Cardiac septum (tissue), 1 donor: Measurements from ENCODE around the gene SUSD4. TPM values are rescaled to one million over a fixed set of nuclear protein-coding genes. Genes with fewer than 3 reads are reported as not detected.

Experiments
- DNase-seq: peaks from one replicate; pipeline ENCODE4 v3.0.0-alpha.2; 2020; ENCODE audit warnings: low spot score
- intact Hi-C: fragments of 100-400 bp; cut with DNase I; formaldehyde crosslinking; loops from one replicate; pipeline ENCODE4 v1.14.0; 2022
- total RNA-seq: library from RNA; stranded (reverse); fragmentation: NEBNext Ultra II Directional; extraction: Animal tissue kit (Norgen Biotek cat#: 25700); gene quantifications from one replicate; pipeline ENCODE4 v1.2.1, GENCODE V29; 2021
- donor health status: DM: no; HTN: no; CAD: no.

The SUSD4 gene
- total RNA-seq, 1 donor from 2014 or later: 6.4 TPM

DNA sequence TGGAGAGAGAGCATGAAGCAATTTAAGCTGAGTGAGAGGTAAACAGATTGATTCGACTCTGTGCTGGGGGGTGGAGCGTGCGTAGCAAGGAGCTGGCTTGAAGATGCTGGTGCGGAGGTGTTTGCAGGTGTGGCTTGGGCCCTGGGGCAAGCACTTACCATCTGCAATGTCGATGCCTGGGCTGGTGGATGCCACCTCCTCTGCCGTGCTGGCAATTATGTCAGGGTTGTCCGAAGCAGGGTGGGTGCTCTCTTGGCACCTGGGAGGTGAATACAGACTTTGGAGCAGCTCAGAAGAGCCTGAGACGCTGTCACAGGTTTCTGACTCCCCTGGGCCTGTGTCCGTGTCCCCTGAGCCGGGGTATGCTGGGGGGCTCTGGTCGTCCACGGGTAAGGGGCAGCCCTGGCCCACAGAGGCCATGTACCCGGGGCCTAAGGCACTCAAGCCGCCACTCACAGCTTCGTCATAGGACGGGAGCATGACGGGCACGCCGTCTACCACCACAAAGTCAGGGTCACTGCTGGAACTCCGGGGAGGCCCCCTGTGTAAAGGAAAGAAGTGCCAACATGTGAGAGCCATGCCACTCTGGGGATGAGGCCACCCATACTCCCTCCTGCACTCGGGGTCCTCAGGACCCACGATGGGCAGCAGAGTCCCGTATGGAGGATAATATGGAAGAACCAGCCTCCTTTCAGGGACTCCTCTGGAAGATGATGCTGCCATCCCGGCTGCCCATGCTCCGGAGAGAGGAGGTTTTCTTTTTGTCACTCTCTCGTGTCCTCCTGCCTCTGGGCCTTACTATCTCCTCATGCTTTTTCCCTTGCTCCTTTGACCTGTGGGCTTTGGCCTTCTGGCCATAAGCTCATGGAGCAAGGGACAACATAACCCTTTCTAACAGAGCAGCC is 140.6 kb downstream of the SUSD4 start:
- intact Hi-C loops: no loop called here

DNA sequence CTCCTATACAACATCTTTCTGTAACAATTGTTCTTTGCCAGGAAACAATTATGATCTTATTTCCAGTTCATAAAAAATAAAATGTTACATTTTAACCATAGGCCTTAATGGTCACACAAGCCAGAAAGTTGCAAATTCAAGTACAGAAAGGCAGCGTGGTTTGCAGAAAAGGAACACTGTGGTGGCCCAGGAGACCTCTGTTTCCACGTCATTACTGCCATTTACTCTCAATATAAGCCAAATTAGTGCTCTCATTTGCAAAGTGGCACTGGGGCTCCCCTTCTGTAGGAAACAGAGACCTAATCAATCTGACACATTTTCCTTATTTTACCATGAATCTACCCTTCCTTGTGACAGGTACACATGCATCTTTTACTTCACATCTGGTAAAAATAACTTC is 141.6 kb downstream of the SUSD4 start:
- DNase-seq: peak; percentile 22
- intact Hi-C loops: no loop called here

More for the DNA sequence above, 140.6 kb downstream of the SUSD4 start:
- peak; percentile 62 for DNase-seq

DNA sequence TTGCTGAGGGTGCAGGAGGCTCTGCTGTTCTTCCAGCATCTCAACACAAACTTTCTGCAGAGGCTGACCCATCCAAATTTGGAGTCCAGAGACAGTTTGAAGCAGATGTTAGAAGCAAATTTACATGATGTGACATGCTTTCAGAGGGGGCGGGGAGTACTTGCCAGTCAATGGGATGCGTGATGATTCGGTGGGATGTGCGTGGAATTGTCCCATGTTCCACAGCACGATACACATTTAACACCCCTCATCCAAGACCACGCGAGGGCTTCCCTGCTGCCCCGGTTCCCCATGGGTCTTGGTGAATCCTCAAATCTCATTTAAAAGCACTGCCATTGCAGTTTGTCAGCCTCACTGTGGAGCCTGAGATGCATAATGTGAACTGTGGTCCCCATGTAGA is 142.3 kb downstream of the SUSD4 start:
- DNase-seq: peak; percentile 27
- intact Hi-C loops: no loop called here

DNA sequence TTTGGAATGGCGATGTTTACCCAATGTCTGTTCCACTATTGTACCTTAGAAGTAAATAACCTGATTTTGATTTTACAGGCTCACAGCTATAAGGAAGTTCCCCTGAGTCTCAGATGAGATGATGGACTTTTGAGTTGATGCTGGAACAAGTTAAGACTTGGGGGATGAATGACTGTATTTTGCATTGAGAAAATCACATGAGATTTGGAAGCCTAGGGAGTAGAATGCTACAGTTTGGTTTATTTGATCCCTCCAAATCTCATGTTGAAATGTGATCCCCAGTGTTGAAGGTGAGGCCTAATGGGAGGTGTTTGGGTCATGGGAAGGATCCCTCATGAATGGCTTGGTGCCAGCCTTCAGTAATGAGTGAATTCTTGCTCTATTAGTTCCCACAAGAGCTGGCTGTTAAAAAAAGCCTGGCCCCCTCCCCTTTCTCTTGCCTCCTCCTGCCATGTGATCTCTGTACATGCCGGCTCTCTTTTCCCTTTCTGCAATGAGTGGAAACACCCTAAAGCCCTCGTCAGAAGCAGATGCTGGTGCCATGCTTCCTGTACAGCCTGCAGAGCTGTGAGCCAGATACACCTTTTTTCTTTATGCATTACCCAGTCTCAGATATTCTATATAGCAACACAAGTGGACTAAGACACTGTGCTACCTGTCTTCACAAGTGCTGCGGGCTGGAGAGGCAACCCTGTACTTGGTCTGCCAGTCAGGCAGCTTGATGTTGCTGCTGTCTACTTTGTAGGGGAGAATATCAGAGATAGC is 143.9 kb downstream of the SUSD4 start:
- intact Hi-C loops: no loop called here
- DNase-seq: peak; percentile 7

DNA sequence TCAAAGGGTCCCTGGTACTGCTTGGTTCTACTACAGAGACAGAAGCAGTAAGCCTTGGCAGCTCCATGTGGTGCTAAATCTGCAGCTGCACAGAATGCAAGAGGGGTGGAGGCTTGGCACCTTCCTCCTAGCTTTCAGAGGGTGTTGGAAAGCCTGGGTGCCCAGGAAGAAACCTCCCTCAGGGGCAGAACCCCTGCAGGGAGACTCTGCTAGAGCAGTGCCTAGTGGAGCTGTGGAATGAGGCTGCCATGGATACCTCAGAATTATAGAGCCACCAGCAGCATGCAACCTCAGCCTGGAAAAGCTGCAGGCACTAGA is 144.7 kb downstream of the SUSD4 start:
- peak; percentile 46 for DNase-seq
- intact Hi-C loops: no loop called here

DNA sequence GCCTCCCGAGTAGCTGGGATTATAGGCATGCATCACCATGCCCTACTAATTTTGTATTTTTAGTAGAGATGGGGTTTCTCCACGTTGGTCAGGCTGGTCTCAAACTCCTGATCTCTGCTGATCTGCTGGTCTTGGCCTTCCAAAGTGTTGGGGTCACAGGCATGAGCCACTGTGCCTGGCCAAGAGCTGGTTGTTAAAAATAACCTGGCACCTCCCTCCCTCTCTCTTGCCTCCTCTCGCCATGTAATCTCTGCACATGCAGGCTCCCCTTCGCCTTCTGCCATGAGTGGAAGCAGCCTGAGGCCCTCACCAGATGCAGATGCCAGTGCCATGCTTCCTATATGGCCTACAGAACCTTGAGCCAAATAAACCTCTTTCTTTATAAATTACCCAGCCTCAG is 146.2 kb downstream of the SUSD4 start:
- DNase-seq: peak; percentile 20
- intact Hi-C loops: no loop called here

DNA sequence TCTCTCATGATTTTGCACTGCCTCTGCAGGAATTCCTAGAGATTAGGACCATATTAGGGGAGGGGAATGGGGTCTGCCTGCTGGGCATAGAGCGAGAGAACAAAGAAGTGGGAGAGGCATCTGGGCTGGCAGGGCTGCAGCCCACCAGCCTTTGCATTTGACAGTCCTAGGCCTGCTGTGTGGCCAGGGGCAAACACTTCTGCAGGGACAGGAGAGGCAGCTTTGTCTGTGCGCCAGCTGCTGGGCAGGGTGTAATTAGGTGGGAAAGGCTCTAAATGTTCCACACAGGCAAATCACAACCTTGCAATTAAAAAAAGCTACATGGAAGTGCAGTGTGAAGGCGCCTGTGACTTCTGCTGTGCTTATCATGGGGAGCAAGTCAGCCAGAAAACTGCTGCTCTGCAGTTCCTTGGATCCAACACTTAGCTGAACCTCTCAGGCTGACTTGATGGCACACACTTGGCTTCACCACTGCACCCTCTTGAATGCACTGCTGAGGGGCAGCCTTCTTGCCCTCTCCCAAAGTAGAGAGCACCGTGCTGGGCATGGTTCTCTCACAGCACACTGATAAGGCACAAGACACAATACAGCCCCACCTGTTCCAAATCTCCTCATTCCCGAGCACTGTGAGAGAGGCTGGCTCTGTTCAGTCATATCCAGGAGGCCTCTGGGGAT is 147.3 kb downstream of the SUSD4 start:
- intact Hi-C loops: no loop called here
- DNase-seq: peak; percentile 50

DNA sequence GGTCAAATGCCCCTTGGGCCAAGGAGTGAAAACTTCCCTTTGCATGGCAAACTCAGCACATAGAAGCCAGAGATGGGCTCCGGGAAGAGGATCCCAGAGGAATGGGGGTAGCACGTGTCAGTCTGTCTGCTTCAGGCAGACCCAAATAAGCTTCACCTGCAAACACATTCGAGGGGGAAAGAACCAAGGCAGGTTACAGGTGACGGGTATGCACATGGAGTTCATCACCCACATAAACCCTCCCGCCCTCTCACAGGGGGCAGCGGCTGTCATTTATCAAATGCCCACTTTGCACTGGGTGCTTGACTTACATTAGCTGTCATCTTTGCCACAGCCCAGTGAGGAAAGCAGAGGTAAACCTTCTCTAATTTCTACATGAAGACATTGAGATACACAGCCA is 147.9 kb downstream of the SUSD4 start:
- intact Hi-C loops: no loop called here

DNA sequence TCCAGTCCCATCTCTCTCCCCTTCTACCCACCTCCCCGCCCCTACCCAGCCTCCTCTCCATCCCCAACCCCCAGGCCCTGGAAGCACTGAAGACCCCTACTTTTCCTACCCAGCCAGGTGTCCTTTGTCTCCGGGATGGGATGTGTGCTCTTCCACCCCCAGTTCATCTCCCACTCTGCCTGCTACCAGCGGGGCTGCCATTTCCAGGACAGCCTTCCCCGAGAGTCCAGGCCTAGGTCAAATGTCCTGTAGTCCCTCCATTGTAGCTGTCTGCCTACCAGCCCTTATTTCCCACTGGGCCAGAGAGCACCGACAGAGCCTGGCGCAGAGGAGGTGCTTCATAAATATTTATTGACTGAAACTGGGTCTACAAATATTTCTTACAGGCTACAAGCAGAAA is 148.9 kb downstream of the SUSD4 start:
- intact Hi-C loops: no loop called here
- DNase-seq: no peak

More for the DNA sequence above, 147.9 kb downstream of the SUSD4 start:
- peak; percentile 60 for DNase-seq

DNA sequence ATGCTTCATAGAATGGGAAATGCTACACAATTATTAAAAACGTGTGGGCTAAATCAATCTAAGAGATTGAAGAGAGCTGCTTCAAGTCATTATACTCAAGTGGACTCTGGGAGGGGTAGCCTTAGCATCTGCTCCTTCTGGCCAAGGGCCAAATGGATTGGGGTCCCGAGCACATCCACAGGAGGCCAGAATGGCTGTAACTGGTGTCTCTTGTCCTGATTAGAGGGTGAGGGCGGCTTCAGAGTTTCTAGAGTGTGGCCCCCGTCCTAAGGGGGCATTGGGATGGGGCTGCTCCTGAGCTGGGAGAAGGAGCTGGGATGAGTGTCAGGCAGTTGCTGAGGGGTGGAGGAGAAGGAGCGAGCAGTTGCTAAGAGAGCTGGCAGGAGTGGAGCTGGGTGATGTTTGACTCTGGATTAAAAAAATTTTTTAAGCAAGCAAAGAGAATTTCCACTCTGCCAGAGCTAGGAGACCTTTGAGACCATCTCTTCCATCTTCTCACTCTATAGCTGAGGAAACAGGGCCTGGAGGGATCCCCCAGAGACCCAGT is 149.6 kb downstream of the SUSD4 start:
- intact Hi-C loops: no loop called here
- DNase-seq: peak; percentile 24

DNA sequence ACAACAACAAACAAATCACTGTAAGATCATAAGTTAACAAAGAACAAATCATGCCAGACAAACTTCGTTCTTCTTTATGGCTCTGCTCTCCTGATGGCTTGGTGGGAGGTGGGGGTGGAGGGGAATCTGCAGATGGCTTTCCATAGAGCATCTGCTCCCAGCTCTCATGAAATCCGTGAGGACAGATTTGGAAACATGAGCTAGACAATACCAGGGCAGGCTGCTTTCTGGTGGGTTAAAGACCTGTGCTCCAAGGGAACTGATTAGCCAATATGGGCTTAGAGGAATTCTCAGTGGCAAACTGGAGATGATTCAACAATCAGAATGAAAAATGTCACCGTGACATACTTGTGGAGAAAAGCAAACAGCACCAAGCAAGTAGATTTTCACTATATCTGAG is 151.5 kb downstream of the SUSD4 start:
- intact Hi-C loops: no loop called here
- DNase-seq: peak; percentile 39

DNA sequence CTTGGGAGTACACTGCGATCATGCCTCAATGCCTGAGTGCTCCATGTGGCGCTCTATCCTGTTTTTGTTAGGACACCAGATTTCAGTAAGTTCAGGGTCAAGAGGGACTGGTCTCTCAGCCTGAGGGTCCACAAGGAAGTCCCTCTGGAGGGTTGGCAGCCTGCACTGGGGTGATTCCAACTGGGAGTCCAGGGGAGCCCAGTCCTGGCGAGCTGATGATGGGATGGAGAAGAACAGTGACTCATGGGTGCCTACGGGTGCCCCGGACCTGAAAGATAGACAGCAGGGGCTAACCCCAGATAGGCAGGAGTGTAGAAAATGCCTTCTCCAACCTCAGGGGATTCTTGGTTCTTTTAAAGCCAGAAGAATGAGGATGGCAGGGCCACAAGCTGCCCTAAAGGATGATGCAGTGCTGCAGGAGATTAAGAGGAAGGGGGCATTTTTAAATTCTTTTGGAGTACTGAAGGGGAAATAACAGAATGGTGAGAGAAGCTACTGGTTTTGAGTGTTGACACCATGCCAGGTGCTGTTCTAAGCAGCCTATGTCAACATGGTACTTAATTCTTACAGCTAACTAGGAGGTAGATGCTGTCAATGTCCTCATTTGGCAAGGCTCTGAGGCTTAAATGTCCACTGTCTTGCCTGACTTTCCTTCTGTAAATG is 152.5 kb downstream of the SUSD4 start:
- peak; percentile 56 for DNase-seq
- intact Hi-C loops: no loop called here

DNA sequence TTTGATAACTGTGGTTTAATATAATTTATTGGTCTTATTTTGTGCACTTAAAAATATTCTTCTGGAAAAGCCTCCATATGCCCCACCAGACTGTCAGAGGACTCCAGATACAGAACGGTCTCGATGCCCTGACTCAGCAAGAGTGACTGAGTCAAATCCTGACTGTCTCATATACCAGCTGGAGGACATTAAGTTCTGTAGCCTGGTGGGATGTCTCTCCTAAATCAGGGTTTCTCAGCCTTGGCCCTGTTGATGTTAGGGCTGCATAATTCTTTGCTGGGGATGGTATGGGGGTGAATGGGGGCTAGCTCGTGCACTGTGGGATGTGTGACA is 153.2 kb downstream of the SUSD4 start:
- intact Hi-C loops: no loop called here
- DNase-seq: no peak

DNA sequence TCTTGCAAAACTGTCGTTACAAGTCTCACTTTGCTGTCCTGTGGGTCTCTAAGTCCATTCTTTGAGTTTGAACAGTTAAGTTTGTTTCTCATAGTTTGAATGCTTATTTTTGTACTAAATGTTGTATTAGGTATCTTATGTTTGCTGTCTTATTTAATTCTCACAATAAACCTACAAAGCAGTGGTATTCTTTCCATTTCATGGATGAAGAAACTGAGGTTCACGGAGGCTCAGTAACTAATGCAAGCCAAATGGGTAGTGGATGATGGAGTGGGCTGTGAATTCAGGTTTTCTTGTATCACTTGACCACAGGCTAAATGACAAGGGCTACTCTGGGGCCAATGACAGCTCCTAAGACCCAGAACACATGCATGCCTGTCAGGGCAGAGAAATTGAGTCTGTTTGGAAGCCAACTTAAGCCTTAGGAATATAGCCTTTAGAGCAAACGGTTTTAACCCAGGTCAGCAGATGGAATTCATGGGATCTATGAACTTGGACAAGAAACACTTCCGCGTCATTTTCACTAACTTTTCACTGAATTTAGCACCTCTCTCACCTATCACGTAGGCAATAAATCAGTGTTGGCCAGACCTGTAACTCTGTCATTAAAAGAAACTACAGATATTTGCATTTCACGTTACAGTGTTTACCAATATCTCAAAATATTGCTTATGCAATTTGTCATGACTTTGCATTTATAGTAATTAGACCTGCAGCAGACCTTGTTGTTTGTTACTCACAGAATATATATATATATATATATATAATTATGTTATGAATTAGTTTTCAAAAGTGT is 153.8 kb downstream of the SUSD4 start:
- intact Hi-C loops: loop anchor here (5.0 kb wide), 1 partner anchor 68 kb away; the partner anchor contains the start of gene TLR5
- no peak for DNase-seq

DNA sequence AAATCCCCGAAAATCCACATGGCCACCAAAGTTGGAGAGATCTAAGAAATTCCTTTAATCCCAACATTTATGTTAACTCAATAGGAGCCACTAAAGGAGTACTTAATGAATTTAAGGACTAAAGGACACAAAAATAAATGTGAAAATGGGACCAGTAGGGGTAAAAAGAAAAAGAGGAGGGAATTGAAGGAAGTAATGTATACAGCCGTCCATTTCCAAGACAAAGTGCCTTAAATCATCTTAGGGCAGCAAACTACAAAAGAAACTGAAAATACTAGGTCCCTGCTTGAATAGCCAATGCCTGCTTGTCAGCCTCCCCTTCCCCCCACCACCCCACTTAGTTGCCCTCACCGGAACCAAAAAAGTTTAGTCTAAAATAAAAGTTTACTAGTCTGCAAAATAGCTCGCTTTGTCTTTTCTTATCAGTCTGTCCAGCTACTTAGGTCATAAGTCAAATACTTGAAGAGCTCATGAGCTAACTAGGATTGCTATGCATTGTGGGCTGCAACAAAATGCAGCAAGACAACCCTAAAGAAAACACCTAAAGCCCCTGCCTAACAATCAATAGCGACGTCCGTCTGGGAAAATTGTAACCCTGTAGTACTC is 154.6 kb downstream of the SUSD4 start:
- intact Hi-C loops: loop anchor here (5.0 kb wide), 1 partner anchor 67 kb away; the partner anchor contains the start of gene TLR5

DNA sequence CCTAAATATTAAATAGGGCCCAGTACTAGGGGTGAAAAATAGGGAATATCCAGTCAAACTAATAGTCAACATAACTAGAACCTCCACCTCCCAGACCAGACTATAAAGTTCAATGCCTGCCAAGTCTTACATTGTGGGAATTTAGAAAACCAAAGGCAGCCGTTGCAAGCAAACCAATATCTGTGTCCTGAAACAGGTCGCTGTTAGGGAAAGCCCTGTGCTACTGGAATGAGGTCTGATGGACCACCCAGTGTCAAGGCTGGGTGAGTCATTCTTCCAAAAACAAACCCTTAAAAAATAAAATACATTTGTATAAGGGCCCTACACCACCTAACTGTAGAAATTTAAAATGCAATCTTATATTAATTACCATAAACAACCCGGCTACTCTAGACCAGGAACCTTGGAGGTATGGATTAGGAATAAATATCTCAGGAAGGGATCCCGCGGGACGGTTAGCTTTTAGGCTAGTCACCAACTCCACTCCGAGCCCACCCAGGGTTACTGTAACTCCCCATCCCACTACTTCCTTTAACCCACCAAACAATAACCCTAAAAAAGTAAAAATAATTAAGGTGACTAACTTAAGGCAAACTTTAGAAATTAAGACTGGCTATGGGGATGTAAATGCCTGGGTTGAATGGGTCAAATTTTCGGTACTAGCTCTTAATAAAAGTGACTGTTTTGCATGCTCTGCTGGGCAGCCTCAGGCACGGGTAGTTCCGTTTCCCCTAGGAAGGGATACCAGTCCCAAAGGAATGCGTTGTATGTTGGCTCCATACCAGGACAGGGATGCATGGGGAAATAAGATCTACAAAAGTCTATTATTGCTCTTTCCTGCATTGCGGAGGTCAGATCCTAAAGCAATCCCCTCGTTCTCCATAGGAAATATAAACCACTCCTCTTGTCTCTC is 155.6 kb downstream of the SUSD4 start:
- DNase-seq: peak; percentile 20
- intact Hi-C loops: loop anchor here (5.0 kb wide), 1 partner anchor 66 kb away; the partner anchor contains the start of gene TLR5

More for the DNA sequence above, 154.6 kb downstream of the SUSD4 start:
- no peak for DNase-seq
